ENCODE results near the gene MAP3K2.
A peak's percentile ranks its signal among the peaks of the same experiment; 100 is the strongest.

The MAP3K2 gene

DNA sequence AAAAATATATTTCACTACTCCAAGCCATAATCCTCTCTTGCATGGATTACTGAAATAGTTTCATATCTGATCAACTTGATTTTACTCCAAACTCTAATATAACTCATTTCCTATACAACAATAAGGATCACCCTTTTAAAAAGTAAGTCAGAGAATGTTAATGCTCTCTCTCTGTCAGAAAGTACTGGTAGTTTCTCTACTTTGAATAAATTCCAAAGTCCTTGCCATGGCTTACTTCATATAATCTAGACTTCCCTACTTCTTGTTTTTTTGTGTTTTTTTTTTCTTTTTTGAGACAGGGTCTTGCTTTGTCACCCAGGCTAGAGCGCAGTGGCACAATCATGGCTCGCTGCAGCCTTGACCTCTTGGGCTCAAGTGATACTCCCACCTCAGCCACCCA lies 36.2 kb downstream of the MAP3K2 start:
- DNase-seq (ENCODE audit: low read depth in 2 of 2): no peak

DNA sequence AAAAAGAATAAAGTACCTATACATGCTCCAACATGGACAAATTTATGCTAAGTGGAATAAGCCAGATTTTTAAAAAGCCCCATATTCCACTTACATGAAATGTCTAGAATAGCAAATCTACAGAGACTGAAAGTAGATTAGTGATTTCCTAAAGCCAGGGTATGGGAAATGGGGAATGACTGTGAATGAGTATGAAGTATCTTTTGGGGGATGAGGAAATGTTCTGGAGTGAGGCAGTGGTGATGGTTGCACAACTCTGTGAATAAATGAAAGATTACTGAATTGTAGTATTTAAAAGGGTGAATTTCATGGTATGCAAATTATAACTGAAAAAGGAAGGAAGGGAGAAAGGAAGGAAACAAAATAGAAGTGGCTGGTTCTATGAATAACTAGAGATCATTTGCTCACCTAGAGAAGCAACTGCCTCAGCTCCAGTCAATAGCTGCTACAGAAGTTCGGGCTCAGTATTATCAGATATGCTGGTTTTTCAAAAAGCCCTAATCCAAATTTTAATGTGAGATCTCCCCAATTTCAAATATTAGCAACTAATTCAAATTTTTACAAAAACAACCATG lies 39.3 kb downstream of the MAP3K2 start:
- no peak for DNase-seq (ENCODE audit: low read depth in 2 of 2)

DNA sequence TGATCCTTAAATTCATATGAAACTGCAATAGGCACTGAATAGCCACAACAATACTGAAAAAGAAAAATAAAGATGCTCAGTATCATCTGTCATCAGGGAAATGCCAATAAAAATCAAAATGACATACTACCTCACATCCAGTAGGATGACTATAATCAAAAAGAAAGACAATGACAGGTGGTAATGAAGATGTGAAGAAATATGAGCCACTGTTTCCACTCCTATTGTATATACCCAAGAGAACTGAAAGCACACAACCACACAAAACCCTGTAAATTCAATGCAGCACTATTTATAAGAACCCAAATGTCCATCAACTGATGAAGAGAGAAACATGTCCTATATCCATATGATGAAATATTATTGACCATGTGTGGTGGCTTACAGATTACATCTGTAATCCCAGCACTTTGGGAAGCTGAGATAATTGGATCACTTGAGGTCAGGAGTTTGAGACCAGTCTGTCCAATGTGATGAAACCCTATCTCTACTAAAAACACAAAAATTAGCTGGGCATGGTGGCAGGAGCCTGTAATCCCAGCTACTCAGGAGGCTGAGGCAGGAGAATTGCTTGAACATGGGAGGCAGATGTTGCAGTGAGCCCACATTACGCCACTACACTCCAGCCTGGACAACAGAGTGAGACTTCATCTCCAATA lies 39.9 kb downstream of the MAP3K2 start:
- no peak for DNase-seq (ENCODE audit: low read depth in 2 of 2)

DNA sequence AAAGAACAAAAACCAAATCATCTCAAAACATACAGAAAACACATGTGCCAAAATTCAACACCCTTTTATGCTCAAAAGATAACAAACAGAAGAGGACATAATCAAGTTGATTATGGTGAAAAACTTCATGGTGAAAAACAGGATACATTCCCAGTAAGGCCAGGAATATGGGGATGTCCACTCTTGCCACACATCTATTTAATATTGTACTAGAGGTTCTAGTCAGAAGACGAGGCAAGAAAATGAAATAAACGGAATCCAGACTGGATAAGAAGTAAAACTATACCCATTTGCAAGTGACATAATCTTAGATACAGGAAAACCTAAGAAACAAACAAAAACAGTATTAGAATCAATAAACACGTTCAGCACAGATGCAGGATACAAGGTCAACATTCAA lies 40.8 kb downstream of the MAP3K2 start:
- no peak for DNase-seq (ENCODE audit: low read depth in 2 of 2)

DNA sequence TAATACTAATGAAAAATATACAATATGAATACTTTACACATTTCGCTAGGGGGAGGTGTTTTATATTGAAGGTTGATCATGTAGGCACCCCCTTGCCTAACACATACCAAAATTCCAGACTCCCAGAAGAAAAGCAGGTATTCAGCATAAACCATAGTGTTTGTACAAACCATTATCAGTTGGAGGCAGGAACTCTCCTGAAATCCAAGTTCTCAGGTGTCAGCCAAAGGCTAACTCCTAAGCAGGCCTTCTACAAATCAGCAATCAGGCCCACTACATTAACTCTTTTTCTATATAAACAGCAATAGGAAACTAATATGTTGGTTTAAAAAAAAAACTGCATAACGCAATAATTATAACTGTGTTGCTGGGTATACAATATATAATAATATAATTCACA lies 44.5 kb downstream of the MAP3K2 start:
- DNase-seq (ENCODE audit: low read depth in 2 of 2): no peak

DNA sequence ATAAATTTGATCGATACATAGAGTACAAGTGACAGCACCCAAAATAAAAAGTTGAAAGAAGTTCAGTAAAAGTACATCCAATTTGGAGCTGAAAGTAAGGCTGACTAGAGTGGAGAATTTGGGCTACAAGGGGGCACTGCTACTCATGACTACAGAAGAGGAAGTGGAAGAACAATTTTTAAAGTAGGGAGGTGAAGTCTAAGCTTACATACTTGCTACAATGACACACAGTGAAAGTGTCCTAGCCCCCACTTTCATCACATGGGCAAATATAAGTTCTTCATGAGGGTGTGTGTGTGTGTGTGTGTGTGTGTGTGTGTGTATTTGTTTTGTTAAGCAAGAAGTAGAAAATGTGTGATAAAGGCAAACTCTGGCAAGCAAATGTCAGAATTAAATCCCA lies 45.7 kb downstream of the MAP3K2 start:
- no peak for DNase-seq (ENCODE audit: low read depth in 2 of 2)

DNA sequence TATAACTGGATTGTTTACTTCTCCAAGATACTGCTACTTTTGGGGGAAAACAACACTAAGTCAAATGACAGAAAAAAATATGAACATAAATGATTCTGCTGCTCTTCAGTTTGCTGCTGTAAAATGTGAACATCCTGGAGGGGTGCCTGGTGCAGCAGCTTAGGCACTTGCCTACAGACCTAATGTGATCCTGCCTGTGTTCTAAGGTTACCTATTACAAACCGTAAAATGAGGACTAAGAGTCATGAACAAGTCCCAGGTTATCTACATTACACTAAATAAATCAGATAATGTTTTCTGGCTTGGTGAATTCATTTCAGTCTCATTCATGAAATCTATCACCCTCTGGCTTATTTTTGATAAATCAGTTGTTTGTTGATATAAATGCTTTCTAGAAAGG lies 55.4 kb downstream of the MAP3K2 start:
- DNase-seq (ENCODE audit: low read depth in 2 of 2): no peak

DNA sequence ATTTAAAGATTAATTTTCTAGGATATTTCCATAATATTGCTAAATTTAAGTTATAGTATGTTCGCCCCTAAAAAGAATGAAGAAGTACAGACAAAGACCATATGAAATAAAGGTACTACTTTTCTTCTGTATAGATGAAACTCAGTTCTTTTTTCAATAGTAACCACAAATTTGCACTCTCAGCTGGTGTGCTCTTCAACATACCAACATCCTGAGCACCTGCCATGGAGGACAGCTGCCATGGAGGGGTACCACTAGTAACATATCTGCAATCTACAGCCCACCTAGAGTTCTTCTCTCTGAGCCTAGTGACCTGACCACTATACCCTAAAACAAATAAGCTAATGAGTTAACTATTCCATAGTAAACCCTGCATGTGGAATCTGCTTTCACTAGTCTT lies 57.0 kb downstream of the MAP3K2 start:
- no peak for DNase-seq (ENCODE audit: low read depth in 2 of 2)

DNA sequence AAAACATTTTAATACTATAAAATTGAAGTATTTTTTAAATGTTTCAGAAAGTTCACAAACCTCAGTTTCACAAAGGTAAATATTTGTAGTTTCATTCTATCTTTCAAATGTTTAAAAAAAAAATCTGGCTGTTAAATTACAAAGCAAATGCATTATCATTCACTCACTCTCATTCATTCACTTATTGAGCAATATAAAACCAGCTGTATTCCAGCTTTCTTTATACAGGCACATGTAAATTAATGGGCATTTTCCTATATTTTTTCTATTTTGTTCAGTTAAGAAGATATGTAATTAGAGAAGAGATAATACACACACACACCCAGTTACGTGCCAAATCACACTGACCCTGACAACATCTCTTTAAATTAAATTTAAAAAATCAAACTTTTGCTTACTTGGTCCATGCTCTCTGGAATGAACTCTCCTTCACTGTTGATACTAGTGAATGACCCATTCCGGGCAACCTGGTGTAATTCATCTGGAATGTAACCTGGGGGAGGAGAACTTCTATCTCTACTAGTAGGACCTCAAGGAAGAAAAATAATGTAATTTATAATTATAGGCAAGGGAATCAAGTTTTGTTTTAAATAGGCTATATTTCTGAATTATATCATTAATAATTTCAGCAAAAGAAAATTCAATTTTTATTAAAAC lies 61.4 kb downstream of the MAP3K2 start:
- no peak for DNase-seq (ENCODE audit: low read depth in 2 of 2)

DNA sequence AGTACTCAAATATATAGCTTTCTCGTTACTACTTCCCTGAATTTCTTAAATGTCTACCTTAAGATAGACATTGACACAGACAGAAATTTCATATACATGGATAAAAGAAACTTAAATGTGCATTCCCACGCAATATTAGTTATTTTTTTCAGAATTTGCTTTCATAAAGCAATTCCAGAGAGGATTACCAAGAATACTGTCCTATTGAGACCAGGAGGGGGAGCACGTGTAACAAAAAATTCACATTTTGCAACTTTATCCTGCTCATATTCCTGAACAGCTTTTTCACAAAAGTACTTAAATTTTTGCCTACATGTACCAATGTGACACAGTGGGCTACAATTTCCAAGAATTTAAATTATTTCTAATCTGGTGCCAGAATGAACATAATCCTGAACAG lies 63.1 kb downstream of the MAP3K2 start:
- DNase-seq (ENCODE audit: low read depth in 2 of 2): no peak

DNA sequence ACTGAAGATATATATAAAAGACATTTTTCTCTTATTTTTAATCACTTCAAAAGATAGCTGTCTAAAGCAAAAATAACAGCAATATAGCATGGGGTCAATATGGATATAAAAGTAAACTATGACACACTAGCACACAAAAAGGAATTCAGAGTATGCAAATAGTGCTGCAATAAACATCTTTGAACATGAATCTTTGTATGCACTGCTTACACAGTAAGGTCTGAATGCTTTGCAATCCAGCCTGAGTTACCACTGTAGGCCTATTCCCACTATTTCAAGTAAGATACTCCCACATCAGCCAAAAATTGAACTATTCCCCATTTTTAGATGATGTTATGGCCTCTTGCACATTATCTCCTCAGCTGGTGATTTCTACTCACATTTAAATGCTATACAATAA lies 66.5 kb downstream of the MAP3K2 start:
- no peak for DNase-seq (ENCODE audit: low read depth in 2 of 2)

DNA sequence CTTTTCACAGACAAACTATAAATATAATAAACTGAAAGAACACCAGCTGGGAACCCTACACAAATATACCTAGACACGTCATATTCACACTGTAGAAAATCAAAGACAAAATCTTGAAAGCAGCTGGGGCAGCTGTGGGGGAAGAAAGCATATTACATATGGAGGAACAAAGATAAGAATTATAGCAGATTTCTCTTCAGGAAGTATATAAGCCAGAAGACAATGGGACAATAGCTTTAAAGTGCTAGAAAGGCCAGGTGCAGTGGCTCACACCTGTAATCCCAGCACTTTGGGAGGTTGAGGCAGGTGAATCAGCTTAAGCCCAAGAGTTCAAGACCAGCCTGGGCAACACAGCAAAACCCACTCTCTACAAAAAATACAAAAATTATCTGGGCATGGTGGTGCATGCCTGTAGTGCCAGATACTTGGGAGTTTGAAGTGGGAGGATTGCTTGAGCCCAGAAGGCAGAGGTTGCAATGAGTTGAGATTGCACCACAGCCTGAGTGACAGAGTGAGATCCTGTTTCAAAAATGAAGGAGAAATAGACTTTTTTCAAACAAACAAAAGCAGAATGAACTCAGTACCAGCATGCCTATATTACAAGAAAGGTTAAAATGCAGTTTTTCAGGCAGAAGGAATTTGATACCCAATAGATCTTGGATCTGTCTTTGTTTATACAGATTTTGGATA lies 67.0 kb downstream of the MAP3K2 start:
- DNase-seq (ENCODE audit: low read depth in 2 of 2): no peak

DNA sequence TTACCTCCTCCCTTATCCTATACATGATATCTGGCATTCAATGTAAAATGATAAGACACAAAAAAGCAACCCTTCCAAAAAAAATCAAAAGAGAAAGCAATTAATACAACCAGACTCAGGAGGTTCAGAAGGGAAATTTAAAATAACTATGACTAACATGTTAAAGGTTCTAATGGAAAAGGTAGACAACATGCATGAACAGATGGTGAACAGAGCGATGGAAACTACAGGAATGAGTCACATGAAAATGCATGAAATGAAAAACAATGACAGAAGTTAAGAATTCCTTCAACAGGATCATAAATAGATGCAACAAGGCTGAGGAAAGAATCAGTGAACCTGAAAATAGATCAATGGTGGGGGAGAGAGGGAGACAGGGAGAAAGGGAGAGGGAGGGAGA lies 67.7 kb downstream of the MAP3K2 start:
- DNase-seq (ENCODE audit: low read depth in 2 of 2): no peak

DNA sequence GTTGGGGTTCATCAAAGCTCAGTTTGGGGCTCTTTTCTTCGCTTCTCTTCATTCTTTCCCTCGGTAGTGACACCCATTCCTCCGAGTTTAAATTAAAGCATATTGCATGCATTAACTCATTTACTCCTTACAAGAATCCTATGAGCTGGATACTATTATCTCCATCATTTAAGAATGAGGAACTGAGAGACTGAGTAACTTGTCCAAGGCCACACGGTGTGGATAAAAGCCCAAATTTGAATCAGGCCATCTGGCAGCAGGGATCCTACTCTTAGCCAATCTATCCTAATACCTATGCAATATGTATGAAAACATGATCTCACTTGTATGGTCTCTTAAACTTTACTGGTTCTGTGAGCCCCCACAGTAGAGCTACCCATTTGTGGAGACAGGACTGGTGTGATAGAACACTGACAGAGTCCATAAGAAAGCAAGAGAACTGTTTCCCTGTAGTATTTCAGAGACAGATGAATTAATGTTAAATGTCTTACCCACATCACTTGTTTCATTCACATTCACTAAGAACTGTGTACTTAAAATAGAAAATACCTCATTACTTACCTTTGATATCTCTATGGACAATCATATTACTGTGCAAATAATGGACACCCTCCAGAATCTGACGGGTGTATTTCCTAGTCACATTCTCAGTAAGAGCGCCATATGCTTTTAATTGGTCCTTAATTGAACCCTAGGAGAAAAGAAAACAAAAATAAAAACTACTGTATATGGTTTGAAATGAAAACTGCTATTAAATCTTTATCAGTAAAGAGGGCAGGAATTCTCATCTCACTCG lies 73.4 kb downstream of the MAP3K2 start:
- no peak for DNase-seq (ENCODE audit: low read depth in 2 of 2)

DNA sequence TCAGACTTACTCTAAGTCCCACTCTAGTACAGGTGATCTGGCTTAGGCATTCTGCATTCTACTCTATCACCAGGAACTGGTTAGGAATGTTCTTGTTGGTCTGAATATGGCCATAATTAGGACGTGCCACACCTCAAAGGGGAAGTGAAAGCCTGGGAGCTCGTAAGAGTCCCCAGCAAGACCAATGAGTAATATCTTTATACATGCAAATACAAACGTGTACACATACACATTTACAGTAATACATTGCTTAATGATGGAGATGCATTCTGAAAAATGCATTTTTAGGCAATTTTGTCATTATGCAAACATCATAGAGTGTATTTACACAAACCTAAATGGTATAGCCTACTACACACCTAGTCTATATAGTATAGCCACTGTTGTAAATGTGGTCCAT lies 74.4 kb downstream of the MAP3K2 start:
- DNase-seq (ENCODE audit: low read depth in 2 of 2): no peak

DNA sequence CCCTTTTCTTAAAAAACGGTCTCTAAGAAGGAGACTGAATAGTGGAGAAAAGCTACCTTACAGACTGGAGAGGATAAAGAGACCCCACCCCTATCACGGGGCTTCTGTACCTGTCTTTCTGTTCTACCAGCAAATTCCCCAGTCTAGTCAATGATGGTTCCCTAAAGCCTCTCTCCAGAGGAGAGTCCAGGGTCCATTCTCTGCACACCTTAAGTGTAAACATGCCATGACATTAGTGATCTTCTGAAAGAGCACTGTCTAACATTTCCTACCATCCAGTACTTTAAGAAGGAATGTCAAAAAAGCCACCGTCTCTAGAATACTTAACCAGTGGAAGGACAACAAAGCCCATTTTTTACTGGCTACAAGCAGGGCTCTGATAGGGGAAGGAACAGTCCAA lies 76.8 kb downstream of the MAP3K2 start:
- no peak for DNase-seq (ENCODE audit: low read depth in 2 of 2)

DNA sequence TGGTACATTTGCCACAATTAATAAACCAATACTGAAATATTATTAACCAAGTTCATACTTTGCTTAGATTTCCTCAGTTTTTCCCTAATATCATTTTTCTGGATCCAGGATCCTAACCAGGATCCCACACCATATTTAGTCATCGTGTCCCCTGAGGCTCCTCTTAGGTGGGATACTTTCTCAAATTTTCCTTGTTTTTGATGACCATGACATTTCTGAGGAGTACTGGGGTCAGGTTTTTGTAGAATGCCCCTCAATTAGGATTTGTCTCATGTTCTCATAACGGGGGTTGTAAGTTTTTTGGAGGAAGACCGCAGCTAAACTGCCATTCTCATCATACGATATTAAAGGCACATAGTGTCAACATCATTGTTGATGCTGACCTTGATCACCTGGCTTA lies 78.3 kb downstream of the MAP3K2 start:
- no peak for DNase-seq (ENCODE audit: low read depth in 2 of 2)

DNA sequence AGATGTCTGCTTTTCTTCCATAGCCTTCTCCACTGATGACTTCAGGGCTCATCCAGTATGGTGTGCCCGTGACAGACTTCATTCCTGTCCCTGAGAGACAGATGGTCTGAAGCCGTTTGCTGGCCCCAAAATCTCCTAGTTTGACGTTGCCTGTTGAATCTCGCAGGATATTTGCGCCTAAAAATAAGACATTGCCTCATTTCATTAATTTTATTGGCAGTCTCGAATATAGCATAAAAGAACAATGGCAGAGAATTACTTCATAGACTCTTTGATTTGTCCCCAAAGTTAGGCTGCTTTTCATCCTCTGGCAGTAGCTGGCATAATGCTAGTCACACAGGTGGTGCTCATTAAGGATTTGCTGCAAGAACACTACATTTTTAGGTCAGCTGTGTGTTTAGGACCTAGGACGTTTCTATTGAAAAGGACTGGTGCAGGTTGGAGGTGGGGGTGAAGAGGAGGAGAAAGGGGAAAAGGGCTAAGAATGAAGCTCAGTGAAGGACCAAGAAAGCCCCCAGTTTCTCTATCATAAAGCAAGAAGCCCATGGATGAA lies 79.1 kb downstream of the MAP3K2 start:
- no peak for DNase-seq (ENCODE audit: low read depth in 2 of 2)

DNA sequence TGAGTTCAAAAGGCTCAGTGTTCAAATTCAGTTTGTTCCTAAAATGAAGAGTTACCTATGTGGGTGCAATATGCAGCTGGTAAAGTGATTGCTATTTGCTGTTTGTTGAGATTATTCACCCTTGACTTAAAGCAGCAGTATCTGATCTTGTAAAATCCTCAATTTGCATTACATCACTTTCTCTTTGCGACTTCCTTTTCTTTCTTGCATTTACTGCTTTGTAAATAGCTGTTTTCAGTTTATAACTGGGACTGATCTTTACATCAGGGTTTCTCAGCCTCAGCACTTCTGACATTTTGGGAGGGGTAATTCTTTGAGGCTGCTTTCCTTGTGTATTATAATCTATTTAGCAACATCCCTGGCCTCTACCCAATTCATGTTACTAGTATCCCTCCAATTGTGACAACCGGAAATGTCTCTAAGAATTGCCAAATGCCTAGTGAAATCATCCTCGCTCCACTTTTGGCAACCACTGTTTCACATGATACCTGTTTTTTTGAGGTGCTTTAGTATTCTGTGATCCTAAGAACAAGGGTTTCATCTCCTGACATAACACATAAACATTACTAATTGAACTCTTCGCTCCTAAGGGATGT lies 81.7 kb downstream of the MAP3K2 start:
- DNase-seq (ENCODE audit: low read depth in 2 of 2): no peak

DNA sequence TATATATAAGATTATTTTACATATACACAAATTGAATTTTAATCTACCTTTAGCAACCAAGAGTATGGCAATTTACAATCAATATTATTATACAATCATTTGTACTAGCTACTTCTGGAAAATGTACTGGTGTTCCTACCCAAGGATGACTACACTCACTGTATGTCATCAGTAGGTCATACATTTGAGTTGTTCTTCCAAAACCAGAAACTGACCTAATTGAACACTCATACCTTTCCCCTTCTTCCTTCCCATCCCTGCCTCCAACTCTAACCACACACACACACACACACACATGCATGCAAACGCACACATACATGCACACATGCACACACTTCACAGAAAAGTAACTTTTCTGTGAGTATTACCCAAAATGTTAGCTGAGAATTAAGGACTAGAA lies 85.6 kb downstream of the MAP3K2 start:
- DNase-seq (ENCODE audit: low read depth in 2 of 2): no peak

DNA sequence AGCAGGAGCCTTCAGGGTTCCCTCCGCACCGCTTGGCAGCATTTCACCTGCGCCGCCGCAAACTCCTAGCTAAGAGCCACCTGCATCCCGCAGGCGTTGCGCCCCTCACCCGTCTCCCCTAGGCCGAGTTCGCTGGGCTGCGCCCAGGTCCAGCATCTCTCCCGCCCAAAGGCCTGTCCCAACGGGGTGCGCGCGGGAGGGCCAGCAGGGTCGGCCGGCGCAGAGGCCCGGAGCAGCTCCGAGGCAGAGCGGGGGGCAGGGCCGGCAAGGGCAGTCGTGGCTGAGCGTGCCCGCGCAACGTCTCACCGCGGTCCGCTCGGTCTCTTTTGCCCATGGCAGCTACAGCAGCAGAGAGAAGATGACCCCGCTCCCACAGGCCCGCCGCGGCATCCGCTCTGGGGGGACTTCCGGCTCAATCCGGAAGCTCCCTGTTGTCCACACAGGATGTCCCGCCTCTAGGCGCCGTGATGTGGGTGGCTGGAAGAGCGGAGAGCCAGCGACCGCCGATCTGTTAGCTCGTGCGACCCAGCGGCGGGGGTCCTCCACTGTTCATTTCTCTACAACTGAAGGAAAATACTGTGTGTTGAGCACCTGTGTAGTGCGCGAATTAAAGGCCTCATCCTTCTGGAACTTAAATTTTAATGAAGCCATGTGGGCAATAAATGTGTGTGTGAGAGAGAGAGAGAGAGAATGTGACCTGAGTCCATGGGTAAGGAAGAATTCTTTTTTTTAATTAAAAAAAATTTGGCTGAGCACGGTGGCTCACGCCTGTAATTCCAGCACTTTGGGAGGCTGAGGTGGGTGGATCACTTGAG lies 93.8 kb downstream of the MAP3K2 start, which contains the start of gene ERCC3:
Gene ERCC3 (minus strand): TSS at position 397 of the 815 bp plus-strand sequence. CDS start 63 bp downstream, at position 334.
- peak; percentile 61 to 68 for DNase-seq (ENCODE audit: low read depth in 2 of 2)
